ENCODE data around the gene DIPK1A.

DIPK1A gene

GRCh38 chr1:92943502-92943847 lies 17.8 kb downstream of the DIPK1A start:
- Histone ChIP-seq H3K4me3 (no peak overlapping the region), H3K27ac (peak overlapping the region; percentile 38 to 43)
- no peak for DNase-seq (ENCODE audit: low spot score)
- no peak for TF ChIP-seq CTCF (IDR thresholded peaks at IDR 0.05)

GRCh38 chr1:92940541-92940940 lies 20.7 kb downstream of the DIPK1A start:
- DNase-seq (ENCODE audit: low spot score), result no peak
- Histone ChIP-seq H3K27ac (peak overlapping the region in 1 of 2 donors; percentile 49), H3K4me3 (no peak overlapping the region)
- no peak for TF ChIP-seq CTCF (IDR thresholded peaks at IDR 0.05)

- no peak for TF ChIP-seq CTCF (IDR thresholded peaks at IDR 0.05)
- no peak overlapping the region for H3K27ac ChIP-seq
These were observed 23.5 kb downstream of the DIPK1A start for GRCh38 chr1:92937731-92938130.

GRCh38 chr1:92936865-92937264 lies 24.4 kb downstream of the DIPK1A start:
- TF ChIP-seq CTCF (IDR thresholded peaks at IDR 0.05), result no peak
- Histone ChIP-seq H3K27ac (no peak overlapping the region), H3K4me3 (no peak overlapping the region)
- DNase-seq (ENCODE audit: low spot score), result no peak

More at GRCh38 chr1:92937731-92938130, 23.5 kb downstream of the DIPK1A start:
- DNase-seq (ENCODE audit: low spot score), result no peak
- H3K4me3 ChIP-seq, result no peak overlapping the region

GRCh38 chr1:92934395-92935378 lies 26.6 kb downstream of the DIPK1A start:
- H3K27ac ChIP-seq, result peak overlapping the region; percentile 50 to 85
- no peak for TF ChIP-seq CTCF (IDR thresholded peaks at IDR 0.05)
- no peak for DNase-seq (ENCODE audit: low spot score)
- peak overlapping the region; percentile 47 for H3K4me3 ChIP-seq

GRCh38 chr1:92933459-92933858 lies 27.8 kb downstream of the DIPK1A start:
- Histone ChIP-seq H3K27ac (peak overlapping the region; percentile 7 to 38), H3K4me3 (no peak overlapping the region)
- TF ChIP-seq CTCF (IDR thresholded peaks at IDR 0.05), result no peak
- DNase-seq (ENCODE audit: low spot score), result no peak

- DNase-seq (ENCODE audit: low spot score), result no peak
- no peak for TF ChIP-seq CTCF (IDR thresholded peaks at IDR 0.05)
- no peak overlapping the region for H3K27ac ChIP-seq
- no peak overlapping the region for H3K4me3 ChIP-seq
These were observed 29.6 kb downstream of the DIPK1A start for GRCh38 chr1:92931691-92932090.

All from coronary artery (tissue), 2 donors.